ENCODE measurements around the gene KIF1C.

The KIF1C gene

DNA sequence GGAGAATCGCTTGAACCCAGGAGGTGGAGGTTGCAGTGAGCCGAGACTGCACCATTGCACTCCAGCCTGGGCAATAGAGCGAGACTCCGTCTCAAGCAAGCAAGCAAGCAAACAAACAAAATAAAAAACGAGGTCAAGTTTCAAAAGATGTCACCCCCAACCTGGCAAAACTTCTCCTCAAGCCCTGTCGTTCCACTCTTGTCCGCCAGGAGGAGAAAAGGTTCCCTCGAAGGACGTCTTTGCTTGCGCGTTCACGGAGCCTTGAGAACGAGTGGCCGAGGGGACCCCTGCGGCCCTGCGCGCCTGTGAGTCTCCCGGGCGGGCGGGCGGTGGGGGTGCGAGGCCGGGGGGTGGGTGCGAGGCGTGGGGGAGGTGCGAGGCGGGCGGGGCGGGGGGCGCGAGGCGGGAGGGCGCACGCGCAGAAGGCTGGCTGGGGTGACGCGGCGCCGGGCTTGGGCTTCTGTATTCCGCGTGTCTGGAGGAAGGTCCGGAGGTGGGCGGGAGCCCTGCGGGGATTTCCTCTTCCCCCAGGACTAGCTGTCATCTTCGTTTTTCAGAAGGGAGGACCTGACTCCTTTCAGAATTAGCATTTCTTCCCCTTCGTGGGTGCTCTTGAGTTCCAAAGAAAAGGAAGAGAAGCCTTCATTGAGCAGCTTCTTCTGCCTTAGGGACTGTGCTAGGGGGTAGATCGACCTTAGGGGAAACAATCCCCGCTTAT, 33.8 kb downstream of the KIF1C start:
- no peaks in the 10 kb centered on the region for H3K27me3 ChIP-seq (ENCODE audit: insufficient read depth, poor library complexity, severe bottlenecking)
- H3K4me1 ChIP-seq (ENCODE audit: insufficient read depth, poor library complexity, severe bottlenecking): no peaks in the 10 kb centered on the region
- H3K9me3 ChIP-seq (ENCODE audit: severe bottlenecking): no peaks in the 10 kb centered on the region
- no peak for DNase-seq (ENCODE audit: low spot score)
- TF ChIP-seq CTCF (IDR thresholded peaks at IDR 0.05; ENCODE audit: poor library complexity, severe bottlenecking): peak; percentile 70
- peak overlapping the region; percentile 20 for H3K4me3 ChIP-seq (ENCODE audit: severe bottlenecking)
- ATAC-seq (ENCODE audit: low read depth): peak; percentile 60
- H3K36me3 ChIP-seq (ENCODE audit: low read depth): no peaks in the 10 kb centered on the region
- no peak overlapping the region for H3K27ac ChIP-seq (ENCODE audit: poor library complexity, severe bottlenecking)

DNA sequence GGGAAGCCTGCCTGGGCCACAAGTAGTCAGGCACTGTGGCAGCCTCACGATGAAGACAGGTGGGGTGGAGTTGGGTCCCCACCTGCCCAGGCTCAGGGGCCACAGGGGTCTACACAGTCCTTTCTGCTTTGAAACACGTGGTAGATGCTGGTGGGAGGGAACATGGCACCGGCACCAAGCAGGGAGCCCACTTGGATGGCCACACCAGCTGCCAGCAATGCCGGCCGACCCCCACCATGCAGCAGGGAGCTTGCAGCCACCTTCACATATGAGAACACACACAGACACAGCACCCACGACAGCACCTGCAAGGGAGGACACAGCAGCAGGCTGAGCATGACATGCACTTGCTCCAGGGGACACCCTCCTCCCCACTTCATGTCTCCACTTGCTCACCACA, 35.1 kb downstream of the KIF1C start:
- TF ChIP-seq CTCF (IDR thresholded peaks at IDR 0.05; ENCODE audit: poor library complexity, severe bottlenecking): no peak
- no peaks in the 10 kb centered on the region for H3K27me3 ChIP-seq (ENCODE audit: insufficient read depth, poor library complexity, severe bottlenecking)
- no peak for DNase-seq (ENCODE audit: low spot score)
- H3K9me3 ChIP-seq (ENCODE audit: severe bottlenecking): no peaks in the 10 kb centered on the region
- ATAC-seq (ENCODE audit: low read depth): no peak
- no peak overlapping the region for H3K4me3 ChIP-seq (ENCODE audit: severe bottlenecking)
- H3K27ac ChIP-seq (ENCODE audit: poor library complexity, severe bottlenecking): no peak overlapping the region
- H3K36me3 ChIP-seq (ENCODE audit: low read depth): no peaks in the 10 kb centered on the region
- H3K4me1 ChIP-seq (ENCODE audit: insufficient read depth, poor library complexity, severe bottlenecking): no peaks in the 10 kb centered on the region

- no peak overlapping the region for H3K4me3 ChIP-seq (ENCODE audit: severe bottlenecking)
- no peaks in the 10 kb centered on the region for H3K9me3 ChIP-seq (ENCODE audit: severe bottlenecking)
- no peak overlapping the region for H3K27ac ChIP-seq (ENCODE audit: poor library complexity, severe bottlenecking)
- no peak for TF ChIP-seq CTCF (IDR thresholded peaks at IDR 0.05; ENCODE audit: poor library complexity, severe bottlenecking)
- H3K36me3 ChIP-seq (ENCODE audit: low read depth): no peaks in the 10 kb centered on the region
- ATAC-seq (ENCODE audit: low read depth) (no peak), DNase-seq (ENCODE audit: low spot score) (no peak)
- H3K27me3 ChIP-seq (ENCODE audit: insufficient read depth, poor library complexity, severe bottlenecking): no peaks in the 10 kb centered on the region
- no peaks in the 10 kb centered on the region for H3K4me1 ChIP-seq (ENCODE audit: insufficient read depth, poor library complexity, severe bottlenecking)
These were observed 35.7 kb downstream of the KIF1C start for GRCh38 chr17:5033352-5034015.

GRCh38 chr17:5034063-5034462, 36.3 kb downstream of the KIF1C start:
- Histone ChIP-seq H3K4me3 (ENCODE audit: severe bottlenecking) (no peak overlapping the region), H3K36me3 (ENCODE audit: low read depth) (no peaks in the 10 kb centered on the region), H3K4me1 (ENCODE audit: insufficient read depth, poor library complexity, severe bottlenecking) (no peaks in the 10 kb centered on the region), H3K9me3 (ENCODE audit: severe bottlenecking) (no peaks in the 10 kb centered on the region), H3K27me3 (ENCODE audit: insufficient read depth, poor library complexity, severe bottlenecking) (no peaks in the 10 kb centered on the region), H3K27ac (ENCODE audit: poor library complexity, severe bottlenecking) (no peak overlapping the region)
- ATAC-seq (ENCODE audit: low read depth): no peak
- no peak for TF ChIP-seq CTCF (IDR thresholded peaks at IDR 0.05; ENCODE audit: poor library complexity, severe bottlenecking)
- DNase-seq (ENCODE audit: low spot score): no peak

GRCh38 chr17:5034651-5035050, 36.9 kb downstream of the KIF1C start:
- Histone ChIP-seq H3K27ac (ENCODE audit: poor library complexity, severe bottlenecking) (no peak overlapping the region), H3K9me3 (ENCODE audit: severe bottlenecking) (no peaks in the 10 kb centered on the region), H3K4me3 (ENCODE audit: severe bottlenecking) (no peak overlapping the region), H3K36me3 (ENCODE audit: low read depth) (no peaks in the 10 kb centered on the region), H3K4me1 (ENCODE audit: insufficient read depth, poor library complexity, severe bottlenecking) (no peaks in the 10 kb centered on the region), H3K27me3 (ENCODE audit: insufficient read depth, poor library complexity, severe bottlenecking) (no peaks in the 10 kb centered on the region)
- DNase-seq (ENCODE audit: low spot score) (no peak), ATAC-seq (ENCODE audit: low read depth) (no peak)
- no peak for TF ChIP-seq CTCF (IDR thresholded peaks at IDR 0.05; ENCODE audit: poor library complexity, severe bottlenecking)

Data from RWPE2 (cell line).